OCI-M2 (cell line): Measurements from ENCODE around the gene FER.
"Not testable (repeated sequence)": the region's sequence is repeated elsewhere in the genome, so short reads cannot be mapped to it uniquely, and the experiment has no call there.

Experiments used
- DNase-seq: peaks from one replicate; lab custom pipeline; 2025; ENCODE audit not compliant: unreplicated experiment; lab: John Stamatoyannopoulos, UW

The FER gene

DNA sequence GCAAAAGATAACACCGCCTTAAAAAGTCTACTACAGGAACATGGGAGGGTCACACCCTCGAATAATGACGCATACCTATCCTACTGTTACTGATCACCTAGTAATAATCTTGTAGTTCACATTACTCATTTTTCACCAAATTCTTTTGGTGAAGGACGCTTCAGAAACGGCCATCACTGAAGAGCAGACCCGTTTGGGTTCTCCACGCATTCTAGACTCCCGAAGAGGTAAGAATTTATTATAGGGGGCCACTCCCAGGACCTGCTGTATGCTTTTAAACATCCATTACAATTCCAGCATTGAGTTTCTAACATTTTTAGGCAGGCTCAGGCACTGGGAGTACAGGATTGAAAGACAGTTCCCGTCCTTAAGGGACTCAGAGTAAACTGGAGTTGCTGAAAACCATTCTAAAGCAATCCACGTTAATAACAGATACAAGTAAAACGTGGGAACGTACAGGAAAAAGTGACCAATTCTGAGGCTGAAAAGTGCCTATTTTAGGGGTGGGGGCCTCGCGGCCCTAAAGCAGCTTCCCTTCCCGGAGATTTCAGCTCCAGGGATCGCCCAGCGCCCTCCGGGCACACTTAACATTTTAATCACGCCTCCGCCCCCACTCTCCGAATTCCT, at the start of gene FER:
FER (plus strand) TSS at position 124 of the 627 bp plus-strand sequence. CDS start 50,286 bp downstream, outside the sequence.
- no peak for DNase-seq

DNA sequence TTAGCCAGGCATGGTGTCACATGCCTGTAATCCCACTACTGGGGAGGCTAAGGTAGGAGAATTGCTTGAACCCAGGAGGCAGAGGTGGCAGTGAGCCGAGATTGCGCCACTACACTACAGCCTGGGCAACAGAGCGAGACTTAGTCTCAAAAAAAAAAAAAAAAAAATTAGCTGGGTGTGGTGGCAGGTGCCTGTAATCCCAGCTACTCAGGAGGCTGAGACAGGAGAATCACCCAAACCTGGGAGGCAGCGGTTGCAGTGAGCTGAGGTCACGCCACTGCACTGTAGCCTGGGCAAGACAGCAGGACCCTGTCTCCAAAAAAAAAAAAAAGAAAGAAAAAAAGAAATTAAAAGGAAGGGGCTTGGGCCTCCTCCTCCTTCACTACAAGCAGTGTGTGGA, 47.3 kb upstream of the FER start:
- not testable (repeated sequence) for DNase-seq

DNA sequence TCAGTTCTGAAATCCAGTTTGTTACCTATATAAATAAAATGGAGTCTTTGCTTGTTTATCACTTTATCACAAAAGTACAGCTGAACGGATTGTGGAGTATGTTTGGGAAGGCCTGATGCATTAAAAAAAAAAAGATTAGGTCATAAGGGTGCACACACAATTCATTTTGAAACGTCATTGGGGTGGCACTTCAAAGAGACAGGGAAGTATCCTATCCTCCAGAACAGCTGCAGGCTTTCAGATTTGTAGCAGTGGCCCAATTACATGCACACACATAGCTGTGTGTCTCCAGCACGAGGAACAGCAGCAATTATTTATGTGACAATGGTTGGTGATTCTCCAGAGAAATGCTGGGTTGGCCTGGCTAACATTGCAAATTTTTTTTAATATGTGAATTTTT, 46.8 kb upstream of the FER start:
- DNase-seq: no peak

DNA sequence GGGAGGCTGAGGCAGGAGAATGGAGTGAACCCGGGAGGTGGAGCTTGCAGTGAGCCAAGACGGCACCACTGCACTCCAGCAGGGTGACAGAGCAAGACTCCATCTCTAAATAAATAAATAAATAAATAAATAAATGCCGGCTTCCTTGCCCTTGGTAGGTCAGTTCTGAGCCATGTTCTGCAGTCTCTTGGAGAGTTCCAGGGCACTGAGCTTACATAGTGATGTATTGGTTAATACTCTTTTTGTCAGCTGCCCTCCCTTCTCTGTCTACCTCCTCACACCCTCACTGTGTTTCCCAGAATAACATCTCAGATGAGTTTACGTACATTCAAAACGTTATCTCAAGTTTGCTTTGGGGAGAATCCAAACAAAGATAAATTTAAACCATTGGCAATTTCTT, 45.2 kb upstream of the FER start:
- DNase-seq: no peak

DNA sequence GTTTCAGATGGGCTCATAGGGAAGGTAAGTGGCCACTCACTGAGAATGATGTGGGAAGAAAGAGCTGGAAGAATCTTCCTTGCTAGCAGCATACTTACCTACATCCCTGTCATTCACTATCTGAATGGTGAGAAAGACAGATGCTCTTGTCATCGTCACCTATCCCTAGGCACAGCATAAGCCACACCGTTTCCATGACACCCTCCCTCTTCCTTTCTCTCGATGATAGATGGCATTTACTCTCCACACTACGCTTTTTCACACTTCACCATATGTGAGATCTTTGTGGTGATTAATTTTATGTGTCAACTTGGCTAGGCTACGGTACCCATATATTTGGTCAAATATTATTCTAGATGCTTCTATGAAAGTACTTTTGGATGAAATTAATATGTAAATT, 44.4 kb upstream of the FER start:
- DNase-seq: no peak

DNA sequence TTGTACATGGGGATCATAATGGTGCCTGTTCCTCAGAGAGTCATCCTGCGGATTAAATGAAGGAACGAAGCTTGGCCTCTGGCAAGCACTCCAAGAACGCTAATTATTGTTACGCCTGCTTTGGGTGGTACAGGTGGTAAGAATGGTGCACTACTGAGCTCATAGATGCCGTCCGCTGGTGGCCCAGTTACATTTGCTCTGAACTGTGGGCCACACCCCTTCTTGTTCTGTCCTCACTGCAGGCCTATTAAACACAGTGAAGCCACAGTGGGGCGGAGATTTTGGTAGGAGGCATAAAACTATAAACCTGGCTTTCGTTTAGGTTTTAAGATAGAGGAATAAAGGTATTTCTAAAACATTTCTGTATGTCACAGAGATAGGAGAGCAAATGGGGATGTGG, 40.6 kb upstream of the FER start:
- no peak for DNase-seq

DNA sequence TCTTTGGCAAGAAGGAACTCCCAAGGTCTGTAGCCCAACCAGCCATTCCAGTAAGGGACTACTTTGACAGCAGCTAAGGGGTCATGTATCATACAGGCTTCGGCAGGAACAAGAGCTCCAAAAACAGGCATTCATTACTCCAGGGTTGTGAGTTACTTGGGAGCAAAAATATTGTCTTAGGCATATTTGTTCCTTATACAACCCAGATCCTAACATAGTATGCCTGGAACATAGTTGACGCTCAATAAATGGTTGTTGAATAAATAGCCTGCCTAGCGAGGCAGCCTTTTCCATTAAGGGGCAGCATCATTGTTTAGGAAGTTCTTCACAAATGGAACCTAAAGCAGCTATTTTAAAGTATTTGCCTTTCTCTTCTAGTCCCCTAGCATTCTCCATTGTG, 35.8 kb upstream of the FER start:
- no peak for DNase-seq

DNA sequence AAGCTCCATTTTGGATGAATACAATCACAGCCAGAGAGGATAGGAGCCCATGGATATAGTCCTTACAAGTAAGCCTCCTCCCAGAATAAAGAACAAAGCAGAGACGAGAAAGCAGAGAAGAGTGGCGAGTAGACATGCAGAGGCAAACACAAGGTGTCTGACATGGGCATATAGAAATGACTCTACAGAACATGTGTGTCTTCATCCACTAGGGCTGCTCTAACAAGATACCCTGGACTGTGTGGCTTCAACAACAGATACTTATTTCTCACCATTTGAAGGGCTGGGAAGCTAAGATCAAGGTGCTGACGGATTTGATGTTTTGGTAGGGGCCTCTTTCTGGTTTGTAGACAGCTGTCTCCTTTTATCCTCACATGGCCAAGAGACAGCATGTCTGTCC, 32.3 kb upstream of the FER start:
- no peak for DNase-seq

DNA sequence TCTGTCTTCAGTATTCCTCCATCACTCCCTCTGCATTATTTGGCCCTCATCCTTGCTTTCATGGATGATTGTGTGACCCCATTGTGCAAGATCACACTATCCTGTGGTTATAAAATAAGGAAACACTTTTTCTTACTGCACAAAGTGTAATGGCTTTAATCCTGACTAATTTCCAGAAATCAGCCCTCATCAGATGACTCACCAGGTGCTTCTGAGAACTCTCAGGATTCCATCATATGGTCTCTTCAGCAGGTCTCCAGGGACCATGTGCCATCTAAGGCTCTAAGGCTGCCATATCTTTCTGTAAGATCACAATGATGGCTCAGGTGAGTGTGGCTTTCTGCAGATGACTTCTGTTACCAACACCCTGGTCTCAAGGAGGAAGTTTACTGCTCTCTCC, 27.3 kb upstream of the FER start:
- no peak for DNase-seq

DNA sequence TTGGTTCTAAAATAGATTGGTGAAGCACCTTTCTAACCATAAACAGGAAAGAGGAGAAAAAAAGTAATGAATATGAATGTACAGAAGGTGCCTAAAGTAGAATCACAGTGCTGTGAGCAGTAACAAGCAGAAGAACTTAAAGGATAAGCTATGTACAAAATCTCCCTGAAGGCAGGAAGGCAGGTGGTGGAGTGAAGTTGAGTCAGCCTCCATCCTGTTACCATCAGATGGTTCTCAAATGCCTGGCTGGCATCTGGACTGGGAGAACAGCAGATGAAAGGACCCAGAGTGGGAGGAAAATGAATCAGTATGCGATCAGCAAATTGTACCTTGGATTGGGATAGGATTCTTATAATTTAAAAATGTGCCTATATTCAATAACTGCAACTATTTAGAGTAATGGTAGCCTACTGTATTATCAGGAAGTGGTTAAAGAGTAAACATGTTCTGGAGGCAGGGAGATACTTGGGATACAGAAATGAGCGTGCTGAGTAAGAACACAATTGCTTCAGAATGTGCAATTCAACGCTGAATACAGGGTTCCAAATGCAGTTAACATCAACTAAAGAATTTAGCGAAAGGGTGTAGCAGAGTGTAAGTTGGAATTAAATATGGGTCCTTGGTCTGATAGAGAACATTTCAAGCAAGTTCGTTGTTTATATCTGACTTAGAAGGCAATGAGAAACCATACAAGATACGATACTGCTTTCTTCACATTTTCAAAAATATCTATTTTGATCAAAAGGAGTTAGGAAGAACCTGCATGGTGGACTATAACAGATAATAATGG, 21.1 kb upstream of the FER start:
- no peak for DNase-seq

DNA sequence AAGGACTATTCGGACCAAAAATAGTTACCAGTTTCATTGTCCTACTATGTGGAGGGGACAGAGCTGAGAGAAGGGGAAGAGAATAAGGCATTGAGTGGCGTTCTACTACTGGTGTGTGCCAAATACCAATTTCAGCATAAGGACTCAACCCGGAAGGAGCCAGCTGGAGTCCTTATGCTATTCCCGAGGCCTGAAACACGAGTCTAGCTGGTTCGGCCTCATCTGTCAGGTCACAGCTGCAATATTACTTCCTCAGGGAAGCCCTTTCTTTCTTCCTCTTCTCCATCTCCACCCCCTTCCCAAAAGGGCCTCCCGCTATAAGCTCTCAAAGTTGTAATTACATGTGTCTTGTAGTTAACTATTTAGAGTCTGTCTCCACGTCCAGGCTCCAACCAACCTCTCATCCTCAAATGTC, 20.5 kb upstream of the FER start:
- DNase-seq: peak; percentile 23

DNA sequence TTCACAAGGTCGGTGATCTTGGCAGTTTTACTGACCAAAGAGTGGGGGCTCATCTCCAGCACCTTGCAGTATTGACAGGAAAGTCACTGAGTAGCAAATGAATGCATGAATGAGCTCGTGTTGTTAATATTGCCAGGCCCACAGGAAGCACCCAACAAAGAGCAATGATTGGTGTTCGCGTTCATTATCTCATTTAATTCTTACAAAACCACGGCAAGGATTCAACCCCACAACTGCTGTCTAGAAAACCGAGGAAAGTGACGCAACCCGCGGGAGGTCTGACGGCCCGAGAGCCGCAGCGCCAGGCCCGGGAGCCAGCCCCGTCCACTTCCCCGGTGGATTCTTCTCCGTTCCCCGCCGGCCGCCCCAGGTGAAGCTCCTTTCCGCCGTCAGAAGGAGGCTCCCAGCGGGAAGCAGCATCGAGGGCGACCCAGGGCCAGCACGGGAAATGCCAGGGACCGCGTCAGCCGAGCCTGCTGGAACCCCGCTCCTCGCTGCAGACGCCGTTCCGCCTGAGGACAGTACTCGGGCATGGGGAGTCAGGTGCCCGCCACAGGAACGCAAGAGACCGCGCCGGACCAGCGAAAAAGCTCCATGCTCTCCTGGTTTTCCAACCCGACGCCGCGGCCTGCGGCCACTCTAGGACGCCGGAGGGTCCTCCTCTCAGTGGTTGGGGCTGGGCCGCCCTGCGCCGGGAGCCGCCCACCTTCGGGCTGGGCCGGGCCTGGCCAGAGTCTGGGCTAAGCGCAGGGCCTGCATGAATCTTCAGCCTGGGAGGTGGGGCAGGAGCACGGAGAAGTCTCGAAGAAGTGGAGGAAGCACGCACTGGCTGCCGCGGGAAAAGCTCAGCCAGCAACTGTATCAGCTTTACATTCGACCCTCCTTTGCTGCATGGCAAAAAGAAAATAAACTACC, 19.8 kb upstream of the FER start:
- DNase-seq: peak; percentile 53

DNA sequence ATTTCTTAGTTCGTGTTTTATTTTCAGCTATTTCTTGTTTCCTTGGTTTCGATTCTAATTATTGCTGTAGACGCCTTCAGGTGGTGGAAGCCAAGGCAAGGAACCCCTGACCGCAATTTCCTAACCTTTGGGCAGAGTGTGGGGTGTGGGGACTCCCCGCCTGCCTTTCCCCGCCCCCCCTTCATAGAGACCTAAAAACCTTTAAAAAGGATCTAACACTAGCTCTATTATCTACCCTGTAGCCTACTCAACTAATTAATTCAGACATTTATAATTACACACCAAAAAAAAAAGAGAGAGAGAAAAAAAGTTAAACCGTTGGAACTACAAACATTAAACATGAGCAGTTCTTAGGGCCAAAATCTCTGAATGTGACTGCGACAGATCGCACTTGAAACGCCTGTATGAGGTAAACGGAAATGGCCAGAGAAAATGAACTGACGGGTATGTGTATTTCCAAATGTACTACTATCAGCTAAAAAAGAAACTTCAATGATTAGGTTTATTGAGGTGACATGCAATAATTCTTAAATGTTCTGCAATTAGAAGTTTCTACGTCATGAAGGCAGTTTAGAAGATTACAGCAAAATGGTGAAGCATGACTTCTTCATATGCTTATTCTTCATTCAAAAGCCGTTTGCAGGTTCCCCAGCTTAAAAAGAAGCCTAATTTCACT, 19.0 kb upstream of the FER start:
- DNase-seq: no peak

DNA sequence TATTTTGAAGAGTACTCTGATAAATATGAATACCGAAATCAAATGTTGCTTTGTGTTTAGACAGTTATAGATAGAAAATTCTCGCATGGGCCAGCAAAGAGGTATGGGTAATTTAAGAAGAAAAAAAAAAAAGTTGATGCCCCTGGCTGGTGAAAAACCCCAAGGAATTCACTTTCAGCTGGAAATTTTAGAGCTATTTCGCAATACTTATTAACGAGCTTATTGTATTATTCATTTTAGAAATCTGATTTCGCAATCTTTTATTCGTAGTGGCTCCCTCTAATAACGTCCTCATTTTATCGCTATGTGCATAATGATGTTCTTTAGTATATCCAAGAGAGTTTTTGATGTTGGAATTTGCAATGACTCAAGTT, 18.5 kb upstream of the FER start:
- DNase-seq: no peak

DNA sequence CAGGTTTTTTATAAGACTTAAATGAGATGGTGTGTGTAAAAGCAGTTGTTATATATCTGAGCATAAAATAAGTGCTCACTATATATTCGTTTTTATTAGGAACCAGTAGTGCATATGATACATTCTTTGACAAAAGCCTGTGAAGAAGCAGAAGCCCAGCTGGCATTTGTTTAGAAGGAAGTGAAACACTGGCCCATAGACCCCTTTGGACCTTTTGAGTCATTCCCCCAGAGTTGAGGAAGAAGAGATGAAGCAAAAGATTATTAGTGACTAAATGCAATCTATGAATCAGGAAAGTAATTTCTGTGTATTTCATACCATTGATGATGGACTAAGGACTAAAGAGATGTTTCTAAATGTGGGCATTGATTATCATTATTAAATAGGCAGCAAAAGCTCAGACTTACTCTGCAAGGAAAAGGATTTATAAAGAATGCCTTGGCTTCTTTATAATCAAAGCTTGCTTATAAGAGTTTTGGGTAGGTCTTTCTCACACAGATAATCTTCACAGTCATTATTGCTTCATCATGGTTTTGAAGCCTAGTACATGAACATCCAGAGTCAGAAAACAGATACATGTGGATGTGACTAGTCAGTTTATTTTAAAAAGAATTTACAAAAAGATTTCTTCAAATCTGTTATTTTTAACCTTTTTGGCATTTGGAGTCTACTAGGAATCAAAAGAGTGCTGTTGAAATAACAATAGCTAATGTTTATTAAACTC, 16.9 kb upstream of the FER start:
- DNase-seq: no peak

DNA sequence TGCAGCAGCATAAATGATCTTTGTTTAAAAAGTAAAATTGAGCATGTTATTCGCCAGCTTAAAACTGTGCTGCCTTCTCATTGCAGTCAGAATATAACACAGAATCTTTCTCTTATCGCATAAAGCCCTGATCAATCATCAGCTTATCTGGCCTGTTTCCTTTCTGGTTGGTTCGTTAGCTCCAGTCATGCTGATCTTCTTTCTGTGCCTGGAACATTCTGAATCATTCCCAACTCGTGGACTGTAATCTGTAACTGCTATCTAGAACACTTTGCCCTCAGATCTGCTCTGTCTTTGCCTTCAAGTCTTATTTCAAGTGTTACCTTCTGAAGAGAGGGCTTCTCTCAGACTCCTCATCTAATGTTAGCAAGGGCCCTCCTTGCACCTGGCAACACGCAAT, 11.9 kb upstream of the FER start:
- DNase-seq: no peak

DNA sequence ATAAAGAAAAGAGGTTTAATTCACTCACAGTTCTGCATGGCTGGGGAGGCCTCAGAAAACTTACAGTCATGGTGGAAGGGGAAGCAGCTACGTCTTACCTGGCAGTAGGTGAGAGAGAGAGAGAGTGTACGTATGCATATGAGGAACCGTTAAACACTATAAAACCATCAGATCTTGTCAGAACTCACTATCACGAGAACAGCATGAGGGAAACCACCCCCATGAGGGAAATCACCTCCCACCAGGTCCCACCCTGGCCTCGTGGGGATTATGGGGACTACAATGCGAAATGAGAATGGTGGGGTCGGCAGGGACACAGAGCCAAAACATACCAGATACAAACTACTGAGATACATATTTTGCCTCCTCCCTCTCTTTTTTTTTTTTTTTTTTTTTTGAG, 10.8 kb upstream of the FER start:
- DNase-seq: no peak

DNA sequence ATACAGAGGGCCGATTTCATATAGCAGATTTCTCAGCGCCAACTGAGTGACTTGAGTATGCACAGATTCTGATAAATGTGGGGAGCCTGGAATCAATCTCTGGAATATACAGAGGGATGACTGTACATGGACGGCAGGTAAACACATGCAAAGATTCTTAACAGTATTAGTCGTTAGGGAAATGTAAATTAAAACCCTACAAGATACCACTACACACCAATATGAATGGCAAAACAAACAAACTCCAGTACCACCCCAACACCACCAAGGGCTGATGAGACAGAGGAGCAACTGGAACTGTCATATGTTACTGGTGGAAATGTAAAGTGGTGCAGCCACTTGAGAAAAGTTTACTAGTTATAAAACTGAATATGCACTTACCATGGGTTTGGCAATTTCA, 8.3 kb upstream of the FER start:
- no peak for DNase-seq

DNA sequence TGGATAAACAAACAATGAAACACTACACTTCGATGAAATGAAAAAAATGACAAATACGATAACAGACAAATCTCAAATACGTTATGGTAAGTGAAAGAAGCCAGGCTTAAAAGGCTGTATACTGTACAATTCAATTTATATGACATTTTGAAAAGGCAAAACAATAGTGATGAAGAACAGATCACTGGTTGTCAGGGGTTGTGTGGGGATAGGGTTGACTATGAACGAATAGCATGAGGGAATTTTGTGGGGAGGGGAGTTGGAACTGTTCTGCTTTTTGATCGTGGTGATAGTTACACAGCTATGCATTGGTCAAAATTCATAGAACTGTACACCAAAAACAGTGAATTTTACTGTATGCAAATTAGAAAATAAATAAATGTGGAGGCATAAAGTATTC, 7.8 kb upstream of the FER start:
- DNase-seq: no peak

DNA sequence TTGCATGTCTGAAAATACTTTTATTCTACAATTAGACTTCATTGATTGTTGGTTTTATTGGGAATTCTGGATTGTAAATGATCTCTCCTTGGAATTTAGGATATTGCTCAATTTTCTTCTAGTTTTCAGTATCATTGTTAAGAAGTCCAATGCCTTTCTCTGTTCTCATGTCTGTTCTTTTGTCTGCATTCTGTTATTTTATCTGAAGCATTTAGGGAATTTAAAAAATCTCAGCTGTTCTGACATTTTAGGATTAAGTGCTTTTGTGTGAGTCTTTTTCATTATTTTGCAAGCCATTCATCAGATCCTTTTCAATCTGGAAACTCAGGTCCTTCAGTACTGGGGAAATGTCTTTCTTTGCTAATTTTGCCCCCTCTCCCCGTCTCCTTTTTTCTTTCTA, 4.4 kb upstream of the FER start:
- DNase-seq: no peak

DNA sequence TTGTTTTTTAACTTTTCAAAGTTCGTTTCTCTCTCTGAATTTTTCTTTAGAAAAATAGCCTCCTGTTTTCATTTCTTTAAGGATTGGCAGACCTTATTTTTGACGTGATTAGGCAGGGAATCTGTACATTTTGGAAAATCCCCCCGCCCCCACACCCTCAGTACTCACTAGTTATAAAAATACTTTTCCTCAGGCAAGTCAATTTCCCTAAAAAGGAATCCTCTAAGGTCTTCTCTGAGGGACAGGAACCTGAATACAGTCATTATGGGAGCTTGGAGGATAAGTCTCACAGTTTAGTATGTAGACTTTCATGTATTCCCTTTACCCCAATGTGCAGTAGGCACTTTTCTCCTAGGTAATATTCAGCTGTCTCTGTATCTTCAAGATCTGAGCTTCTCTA, 3.9 kb upstream of the FER start:
- no peak for DNase-seq
